D721Med (cell line): ENCODE results near the gene XCR1.

Source experiments
- DNase-seq: peaks from one replicate; pipeline ENCODE4 v3.0.0; 2011; ENCODE audit warnings: low spot score; ENCODE audit not compliant: insufficient read length
- FAIRE-seq: peaks from 2 replicates; lab custom pipeline; 2011; peaks lifted over from hg19 to GRCh38; lab: Jason Lieb, UNC
- CTCF ChIP-seq: IDR thresholded peaks from 2 replicates; pipeline ENCODE4 v1.5.1; 2012; ENCODE audit warnings: mild to moderate bottlenecking, control low read depth; ENCODE audit not compliant: insufficient read depth; ENCODE audit errors: missing control alignments

The XCR1 gene

GRCh38 chr3:45985532-45986302, 41.6 kb downstream of the XCR1 start:
- TF ChIP-seq CTCF: no peak
- FAIRE-seq: no peak

DNA sequence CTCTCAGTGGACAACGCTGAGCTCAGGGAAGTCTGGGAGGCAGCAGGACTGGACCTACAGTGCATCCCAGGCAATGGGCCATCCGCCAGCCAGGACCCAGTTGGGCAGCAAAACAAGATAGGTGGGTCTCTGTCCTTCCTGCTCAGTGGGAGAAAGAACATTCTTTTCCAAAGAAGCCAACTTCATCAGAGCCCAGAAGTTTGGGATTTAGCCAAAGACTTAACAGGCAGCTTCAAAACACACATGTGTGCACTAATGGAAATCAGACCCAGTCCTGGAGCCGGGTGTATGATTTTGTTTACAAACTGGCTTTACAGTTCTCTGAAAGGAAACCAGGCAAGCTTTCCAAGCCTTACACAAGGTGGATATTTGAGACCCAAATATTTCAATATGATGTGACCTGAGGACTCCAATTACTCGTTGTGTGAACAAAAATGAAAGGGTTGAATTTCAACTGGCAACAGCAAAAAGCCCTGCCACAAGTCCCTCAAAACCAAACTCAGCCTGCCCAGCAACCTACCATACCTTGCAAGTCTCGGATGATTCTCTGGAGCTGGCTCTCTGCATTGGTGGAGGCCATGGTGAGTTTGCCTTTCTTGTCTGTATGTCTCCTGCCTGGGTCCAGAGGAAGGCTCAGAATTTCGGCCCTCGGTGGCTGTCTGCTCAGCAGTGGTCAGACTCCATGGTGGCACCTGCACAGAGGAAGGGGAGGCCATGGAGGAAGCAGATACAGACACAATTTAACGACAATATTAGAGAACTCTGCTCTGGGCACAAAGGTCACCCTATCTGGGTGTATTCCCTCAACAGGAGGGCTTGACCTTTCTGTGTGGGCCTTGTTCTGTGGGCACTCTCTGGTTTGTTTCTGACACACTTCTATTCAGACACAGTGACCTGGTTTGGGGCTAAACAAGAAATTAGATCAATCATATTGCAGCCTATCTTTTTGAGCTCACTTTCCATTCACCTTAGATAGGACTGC, 42.7 kb downstream of the XCR1 start:
- FAIRE-seq (no peak), DNase-seq (no peak)
- TF ChIP-seq CTCF: no peak

More at GRCh38 chr3:45985532-45986302, 41.6 kb downstream of the XCR1 start:
- DNase-seq: no peak

DNA sequence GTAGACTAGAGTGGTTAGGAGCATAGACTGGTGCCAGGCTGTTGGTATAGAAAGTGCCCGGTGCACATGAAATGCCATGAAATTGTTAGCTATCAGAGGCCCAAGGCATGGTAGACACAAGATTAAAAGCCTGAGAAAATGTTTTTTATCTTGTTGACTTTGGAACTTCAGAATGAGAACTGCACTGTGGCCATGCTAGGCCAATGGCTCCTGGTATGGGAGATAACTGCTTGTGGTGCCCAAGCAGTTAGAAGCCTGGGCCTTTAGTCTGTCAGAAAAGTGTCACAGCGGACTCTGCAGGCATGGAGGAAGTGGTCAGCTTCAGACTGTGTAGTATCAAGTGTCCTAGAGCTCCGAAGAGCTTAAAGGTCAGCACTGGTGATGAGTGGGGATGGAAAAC, 43.5 kb downstream of the XCR1 start:
- no peak for TF ChIP-seq CTCF
- FAIRE-seq: no peak
- DNase-seq: no peak

DNA sequence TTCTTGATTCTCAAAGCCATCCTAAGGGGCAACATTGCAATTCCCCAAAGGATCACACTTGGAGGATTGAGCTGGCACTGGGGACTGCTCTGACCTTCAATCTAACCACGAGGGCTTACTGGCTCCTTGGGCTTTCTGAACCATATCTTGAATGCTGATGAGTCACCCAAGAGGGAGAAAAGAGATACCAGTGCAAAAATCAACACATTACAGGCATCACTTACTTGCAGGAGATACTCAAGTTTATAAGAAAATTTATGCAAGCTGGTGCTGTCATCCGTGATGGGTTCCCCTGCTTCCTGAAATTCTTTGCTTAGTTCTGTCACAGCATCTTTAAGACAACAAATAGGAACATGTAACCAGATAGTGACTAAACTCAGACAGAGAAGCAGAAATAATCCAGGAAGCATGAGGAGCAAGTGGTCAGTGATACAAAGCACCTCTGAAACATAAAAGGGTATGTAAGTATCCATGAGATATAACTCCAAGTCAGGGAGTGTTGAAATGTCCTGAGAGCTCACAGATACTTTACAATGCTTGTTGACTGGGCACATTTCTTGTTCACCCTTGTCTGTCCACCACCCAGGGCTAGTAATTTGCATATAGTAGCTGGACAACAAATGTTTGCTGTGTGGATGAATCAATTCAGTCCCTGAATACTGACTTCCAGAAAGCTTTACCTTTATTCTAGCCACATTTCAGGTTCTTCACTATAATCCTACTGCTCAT, 45.8 kb downstream of the XCR1 start:
- DNase-seq: no peak
- no peak for TF ChIP-seq CTCF
- FAIRE-seq: no peak

GRCh38 chr3:45980819-45981218, 46.5 kb downstream of the XCR1 start:
- DNase-seq: no peak
- FAIRE-seq: no peak
- TF ChIP-seq CTCF: no peak

DNA sequence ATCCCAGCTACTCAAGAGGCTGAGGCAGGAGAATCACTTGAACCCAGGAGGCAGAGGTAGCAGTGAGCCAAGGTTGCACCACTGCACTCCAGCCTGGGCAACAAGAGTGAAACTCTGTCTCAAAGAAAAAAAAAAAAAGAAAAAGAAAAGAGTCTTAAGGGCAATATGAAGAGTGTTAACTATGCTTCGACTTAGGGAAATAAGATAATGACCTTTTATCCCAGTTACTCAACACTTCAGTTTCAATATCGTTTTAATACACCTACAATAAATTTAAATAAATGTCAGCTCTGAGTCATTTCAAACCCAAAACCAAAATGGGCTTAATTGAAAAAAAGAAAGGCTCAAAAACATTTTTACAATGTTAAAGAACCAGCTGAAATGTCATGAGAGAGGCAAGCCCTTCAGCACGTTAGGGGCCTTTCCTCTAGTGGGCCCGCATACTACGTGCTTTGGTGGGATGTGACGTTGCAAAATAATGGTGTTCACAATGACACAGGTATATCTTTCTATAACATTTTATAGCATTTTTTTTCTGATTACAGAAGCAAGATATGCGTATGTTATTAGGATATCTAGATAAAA, 47.0 kb downstream of the XCR1 start:
- FAIRE-seq (no peak), DNase-seq (no peak)
- TF ChIP-seq CTCF: no peak
